PC-3 (cell line): ENCODE data around the gene AUH. TPM values are rescaled to one million over a fixed set of nuclear protein-coding genes. Genes with fewer than 3 reads are reported as not detected.

Experiments
- ATAC-seq: fragments of 200-7000 bp; cut with Tn5 transposase; 2 replicates; pipeline ENCODE4 v1.9.1; 2020; ENCODE audit warnings: mild to moderate bottlenecking, moderate library complexity
- BruUV-seq: library from RNA; stranded (reverse); fragments of 400-500 nt; replicated peaks from 2 replicates; lab custom pipeline; 2021; lab: Mats Ljungman, UMichigan
- CTCF ChIA-PET: fragments of 300-600 bp; sonication (Branson Sonifier 250); formaldehyde crosslinking; loops from one replicate; lab custom pipeline; 2022; ENCODE audit warnings: antibody characterized with exemption; lab: Charles Lee
- POLR2A ChIA-PET: fragments of 300-600 bp; sonication (Branson Sonifier 250); formaldehyde crosslinking; loops from one replicate; lab custom pipeline; 2022; ENCODE audit warnings: antibody characterized with exemption; ENCODE audit not compliant: unreplicated experiment; lab: Charles Lee
- DNase-seq: peaks from one replicate; pipeline ENCODE4 v3.0.0-alpha.2; 2015
- H2AFZ ChIP-seq: fragments of 300-600 bp; sonication (generic); 2 replicates; pipeline ENCODE4 v1.6.0; 2016; ENCODE audit warnings: antibody characterized with exemption, low read length
- H3F3A ChIP-seq: fragments of 300-600 bp; sonication (generic); one replicate; pipeline ENCODE4 v1.6.0; 2017; ENCODE audit warnings: antibody characterized with exemption, low read length, control low read depth, mild to moderate bottlenecking; ENCODE audit not compliant: unreplicated experiment
- H3K27ac ChIP-seq: fragments of 300-600 bp; sonication (generic); 2 replicates; pipeline ENCODE4 v1.5.1; 2016; ENCODE audit warnings: mild to moderate bottlenecking, low read length
- H3K27me3 ChIP-seq: fragments of 300-600 bp; sonication (generic); 2 replicates; pipeline ENCODE4 v1.6.1; 2016; ENCODE audit warnings: low read length, mixed read lengths
- H3K36me3 ChIP-seq: fragments of 300-600 bp; sonication (generic); 2 replicates; pipeline ENCODE4 v1.6.1; 2016; ENCODE audit warnings: low read depth, mixed run types, low read length, mixed read lengths
- H3K4me1 ChIP-seq: fragments of 300-600 bp; sonication (generic); 2 replicates; pipeline ENCODE4 v1.5.1; 2016; ENCODE audit warnings: low read length; ENCODE audit not compliant: insufficient read depth
- H3K4me2 ChIP-seq: fragments of 300-600 bp; sonication (generic); 2 replicates; pipeline ENCODE4 v1.6.0; 2016; ENCODE audit warnings: low read length
- H3K4me3 ChIP-seq: fragments of 300-600 bp; sonication (generic); 2 replicates; pipeline ENCODE4 v1.5.1; 2016; ENCODE audit warnings: mild to moderate bottlenecking, low read length, mixed read lengths
- H3K79me2 ChIP-seq: fragments of 300-600 bp; sonication (generic); 2 replicates; pipeline ENCODE4 v1.6.1; 2017; ENCODE audit warnings: low read length, mixed read lengths
- H3K9ac ChIP-seq: fragments of 300-600 bp; sonication (generic); 2 replicates; pipeline ENCODE4 v1.6.0; 2016; ENCODE audit warnings: mild to moderate bottlenecking, low read length
- H3K9me2 ChIP-seq: fragments of 300-600 bp; sonication (generic); replicated peaks from 2 replicates; pipeline ENCODE4 v1.6.1; 2016; ENCODE audit warnings: mixed run types, low read length, mixed read lengths
- H3K9me3 ChIP-seq: fragments of 300-600 bp; sonication (generic); 2 replicates; pipeline ENCODE4 v1.6.1; 2016; ENCODE audit warnings: low read length, mixed read lengths
- H4K20me1 ChIP-seq: fragments of 300-600 bp; sonication (generic); 2 replicates; pipeline ENCODE4 v1.6.1; 2016; ENCODE audit warnings: low read length, mixed read lengths
- EZH2 ChIP-seq: fragments of 300-600 bp; sonication (generic); IDR thresholded peaks from one replicate; pipeline ENCODE4 v1.6.1; 2017; ENCODE audit warnings: antibody characterized with exemption, mild to moderate bottlenecking, low read length; ENCODE audit not compliant: unreplicated experiment
- EZH2phosphoT487 ChIP-seq: fragments of 300-600 bp; sonication (generic); IDR thresholded peaks from 2 replicates; pipeline ENCODE4 v1.6.1; 2018; ENCODE audit warnings: mild to moderate bottlenecking, antibody characterized with exemption, low read length, borderline replicate concordance
- intact Hi-C: fragments of 100-400 bp; cut with micrococcal nuclease; formaldehyde crosslinking; loops from 2 replicates; pipeline ENCODE4 v1.9.0; 2023
- total RNA-seq: library from RNA; depleted of rRNA; stranded (reverse); fragments of >200 nt; gene quantifications from 2 replicates; pipeline ENCODE4 v1.2.3, GENCODE V29; 2014
- TF ChIP-seq, protein P1 (sequence below): fragments of 300-600 bp; sonication (generic); conservative IDR thresholded peaks from 2 replicates; pipeline ENCODE4 v1.5.1; 2017; ENCODE audit warnings: antibody characterized with exemption, low read depth, mild to moderate bottlenecking, low read length

Gene AUH
- total RNA-seq, 1 experiment from 2014 or later, result 30.4 TPM

DNA sequence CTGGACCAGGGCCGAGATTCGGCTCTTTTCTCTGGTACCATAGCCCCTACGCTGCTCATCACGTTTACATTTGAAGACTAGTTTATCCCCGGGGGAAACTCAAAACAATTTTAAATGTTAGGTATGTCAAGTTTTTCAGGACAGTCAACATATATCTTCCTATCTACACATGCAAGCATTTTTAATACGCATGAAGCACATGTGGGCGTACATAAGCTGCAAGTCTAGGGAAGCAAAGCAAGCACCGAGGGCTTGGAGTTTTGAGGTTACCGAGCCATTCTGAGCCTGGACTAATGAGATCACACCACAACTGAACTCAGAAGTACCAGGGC, 154.4 kb downstream of the AUH start:
- Histone ChIP-seq H4K20me1 (no peaks in the 10 kb centered on the region), H3F3A (no peaks in the 10 kb centered on the region), H3K9me3 (no peaks in the 10 kb centered on the region), H3K27ac (no peak overlapping the region), H3K27me3 (no peaks in the 10 kb centered on the region), H3K79me2 (no peaks in the 10 kb centered on the region), H3K4me3 (no peak overlapping the region), H2AFZ (no peak overlapping the region), H3K9ac (no peak overlapping the region), H3K4me1 (0 out of 2 replicates have a peak, but pooled peaks cover 5% of the 10 kb centered on the region), H3K36me3 (no peaks in the 10 kb centered on the region), H3K9me2 (no peaks in the 10 kb centered on the region), H3K4me2 (0 out of 2 replicates have a peak overlapping the region, but pooled peaks have one; percentile 21)
- DNase-seq (no peak), ATAC-seq (no peak)
- BruUV-seq, result no TSS peak
- CTCF ChIA-PET, result no interaction called here
- no peak for TF ChIP-seq EZH2
- TF ChIP-seq EZH2phosphoT487, result no peak
- TF ChIP-seq, protein P1, sequence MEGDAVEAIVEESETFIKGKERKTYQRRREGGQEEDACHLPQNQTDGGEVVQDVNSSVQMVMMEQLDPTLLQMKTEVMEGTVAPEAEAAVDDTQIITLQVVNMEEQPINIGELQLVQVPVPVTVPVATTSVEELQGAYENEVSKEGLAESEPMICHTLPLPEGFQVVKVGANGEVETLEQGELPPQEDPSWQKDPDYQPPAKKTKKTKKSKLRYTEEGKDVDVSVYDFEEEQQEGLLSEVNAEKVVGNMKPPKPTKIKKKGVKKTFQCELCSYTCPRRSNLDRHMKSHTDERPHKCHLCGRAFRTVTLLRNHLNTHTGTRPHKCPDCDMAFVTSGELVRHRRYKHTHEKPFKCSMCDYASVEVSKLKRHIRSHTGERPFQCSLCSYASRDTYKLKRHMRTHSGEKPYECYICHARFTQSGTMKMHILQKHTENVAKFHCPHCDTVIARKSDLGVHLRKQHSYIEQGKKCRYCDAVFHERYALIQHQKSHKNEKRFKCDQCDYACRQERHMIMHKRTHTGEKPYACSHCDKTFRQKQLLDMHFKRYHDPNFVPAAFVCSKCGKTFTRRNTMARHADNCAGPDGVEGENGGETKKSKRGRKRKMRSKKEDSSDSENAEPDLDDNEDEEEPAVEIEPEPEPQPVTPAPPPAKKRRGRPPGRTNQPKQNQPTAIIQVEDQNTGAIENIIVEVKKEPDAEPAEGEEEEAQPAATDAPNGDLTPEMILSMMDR, result no peak
- intact Hi-C loops, result no loop called here
- POLR2A ChIA-PET, result interaction anchor here (0.6 kb wide), 1 partner anchor 250 kb away, joined by 3 read pairs; no protein-coding TSS in a partner anchor

DNA sequence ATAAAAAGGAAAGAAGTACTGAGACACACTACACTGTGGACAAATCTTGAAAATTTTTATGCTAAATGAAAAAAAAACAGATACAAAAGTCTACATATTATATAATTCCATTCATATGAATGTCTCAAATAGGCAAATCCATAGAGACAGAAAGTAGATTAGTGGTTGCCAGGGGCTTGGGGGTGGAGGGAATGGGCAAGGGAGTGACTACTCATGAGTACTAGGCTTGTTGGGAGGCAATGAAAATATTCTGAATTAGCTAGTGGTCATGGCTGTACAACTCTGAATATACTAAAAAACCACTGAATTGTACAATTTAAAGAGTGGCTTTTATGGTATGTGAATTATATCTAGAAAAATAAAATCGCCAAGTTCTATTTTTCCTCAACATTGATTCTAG, 154.9 kb downstream of the AUH start:
- ATAC-seq (no peak), DNase-seq (no peak)
- no peaks in the 10 kb centered on the region for H3F3A ChIP-seq
- no peaks in the 10 kb centered on the region for H4K20me1 ChIP-seq
- H3K79me2 ChIP-seq, result no peaks in the 10 kb centered on the region
- H3K9me3 ChIP-seq, result no peaks in the 10 kb centered on the region
- CTCF ChIA-PET, result no interaction called here
- no peak for TF ChIP-seq EZH2phosphoT487
- H3K9ac ChIP-seq, result no peak overlapping the region
- no peak overlapping the region for H2AFZ ChIP-seq
- H3K4me2 ChIP-seq, result no peak overlapping the region
- no TSS peak for BruUV-seq
- no peak overlapping the region for H3K4me3 ChIP-seq
- H3K9me2 ChIP-seq, result no peaks in the 10 kb centered on the region
- H3K4me1 ChIP-seq, result 0 out of 2 replicates have a peak, but pooled peaks cover 5% of the 10 kb centered on the region
- POLR2A ChIA-PET, result no interaction called here
- no peak overlapping the region for H3K27ac ChIP-seq
- intact Hi-C loops, result no loop called here
- no peaks in the 10 kb centered on the region for H3K36me3 ChIP-seq
- no peaks in the 10 kb centered on the region for H3K27me3 ChIP-seq

DNA sequence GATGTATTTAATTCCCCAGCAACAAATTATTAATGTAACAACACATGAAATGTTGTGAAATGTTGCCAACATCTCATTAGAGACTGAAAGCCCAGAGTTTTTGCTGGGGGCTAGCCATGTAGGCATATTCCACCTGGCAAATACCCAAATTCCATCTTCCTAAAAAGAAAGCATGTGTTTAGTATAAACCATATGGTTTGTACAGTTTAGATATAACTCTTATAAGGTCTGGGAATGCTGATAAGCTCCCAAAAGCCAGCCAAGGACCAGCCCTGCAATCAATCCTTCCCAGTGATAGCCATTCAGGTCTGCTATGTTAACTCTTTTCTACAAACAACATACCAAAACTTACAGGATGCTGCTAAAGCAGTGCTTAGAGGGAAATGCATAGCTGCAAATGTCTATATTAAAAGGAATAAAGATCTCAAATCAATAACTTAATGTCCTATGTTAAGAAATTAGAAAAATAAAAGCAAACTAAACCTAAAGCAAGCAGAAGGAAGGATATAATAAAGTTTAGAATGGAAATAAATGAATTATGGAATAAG, 158.9 kb downstream of the AUH start:
- Histone ChIP-seq H3K4me3 (no peak overlapping the region), H4K20me1 (no peaks in the 10 kb centered on the region), H3K36me3 (no peaks in the 10 kb centered on the region), H3K4me2 (no peak overlapping the region), H3K9ac (no peak overlapping the region), H3F3A (no peaks in the 10 kb centered on the region), H3K79me2 (no peaks in the 10 kb centered on the region), H3K27ac (no peak overlapping the region), H3K27me3 (no peaks in the 10 kb centered on the region), H3K9me3 (no peaks in the 10 kb centered on the region), H2AFZ (no peak overlapping the region), H3K4me1 (peaks cover 9% of the 10 kb centered on the region), H3K9me2 (no peaks in the 10 kb centered on the region)
- ChIA-PET CTCF (no interaction called here), POLR2A (interaction anchor here (0.6 kb wide), 1 partner anchor 91 kb away, joined by 3 read pairs; no protein-coding TSS in a partner anchor)
- no TSS peak for BruUV-seq
- DNase-seq (no peak), ATAC-seq (no peak)
- intact Hi-C loops, result no loop called here
- TF ChIP-seq, protein P1, result no peak
- TF ChIP-seq EZH2phosphoT487, result no peak
- no peak for TF ChIP-seq EZH2
